Measurements from ENCODE around the gene DLK2. TPM values are rescaled to one million over a fixed set of nuclear protein-coding genes. Genes with fewer than 3 reads are reported as not detected.

Gene DLK2
- total and polyA plus RNA-seq, 2 experiments from 2014 or later: 0.76 to 1.4 TPM

- H3K4me1 ChIP-seq (ENCODE audit: insufficient read depth): no peaks in the 10 kb centered on the region
- H3F3A ChIP-seq (ENCODE audit: insufficient read depth): peaks cover 9% of the 10 kb centered on the region; the same call in 1 of the 2 replicates
- no peak overlapping the region for H3K4me2 ChIP-seq (ENCODE audit: unreplicated experiment)
- no peak overlapping the region for H2AFZ ChIP-seq
- H3K9ac ChIP-seq: no peak overlapping the region
- in situ Hi-C loops (cut with MboI): loop anchor here (10.0 kb wide), 1 partner anchor 47 kb away; no protein-coding TSS in a partner anchor
- H3K9me3 ChIP-seq (ENCODE audit: low read depth): no peaks in the 10 kb centered on the region
- H3K79me2 ChIP-seq (ENCODE audit: insufficient read depth): no peaks in the 10 kb centered on the region
- H4K20me1 ChIP-seq (ENCODE audit: insufficient read depth): no peaks in the 10 kb centered on the region
- WGBS, 2 experiments (ENCODE audit: low coverage in 1 of 2, low lambda C conversion rate in 2 of 2, missing lambda C conversion rate in 2 of 2): 57 to 62% methylated on average over 8 to 9 of the region's 9 CpGs
- no peak overlapping the region for H3K27ac ChIP-seq
- peaks cover 4% of the 10 kb centered on the region; the same call in 1 of the 2 replicates for H3K27me3 ChIP-seq (replicated peaks; ENCODE audit: insufficient read depth)
- TF ChIP-seq EZH2 (IDR thresholded peaks at IDR 0.05; ENCODE audit: insufficient read depth, poor library complexity, severe bottlenecking) (no peak), EZH2phosphoT487 (IDR thresholded peaks at IDR 0.05; ENCODE audit: insufficient read depth, low read depth) (no peak)
- DNase-seq: no peak
- no peaks in the 10 kb centered on the region for H3K36me3 ChIP-seq (ENCODE audit: low read depth)
- no peak overlapping the region for H3K4me3 ChIP-seq
- no peaks in the 10 kb centered on the region for H3K9me2 ChIP-seq (ENCODE audit: insufficient read depth)
These were observed 2.3 kb upstream of the DLK2 start for GRCh38 chr6:43457643-43458042.

- peak overlapping the region; percentile 79 for H2AFZ ChIP-seq
- DNase-seq: peak; percentile 91
- H3F3A ChIP-seq (ENCODE audit: insufficient read depth): peaks cover 9% of the 10 kb centered on the region; the same call in 1 of the 2 replicates
- no peaks in the 10 kb centered on the region for H3K9me3 ChIP-seq (ENCODE audit: low read depth)
- H3K79me2 ChIP-seq (ENCODE audit: insufficient read depth): no peaks in the 10 kb centered on the region
- H4K20me1 ChIP-seq (ENCODE audit: insufficient read depth): no peaks in the 10 kb centered on the region
- H3K9ac ChIP-seq: peak overlapping the region; percentile 6
- in situ Hi-C loops (cut with MboI): loop anchor here (10.0 kb wide), 1 partner anchor 50 kb away; no protein-coding TSS in a partner anchor
- peak overlapping the region; percentile 74 for H3K4me3 ChIP-seq
- H3K4me2 ChIP-seq (ENCODE audit: unreplicated experiment): peak overlapping the region; percentile 84
- no peaks in the 10 kb centered on the region for H3K9me2 ChIP-seq (ENCODE audit: insufficient read depth)
- 1% methylated on average over 52 to 81 of the region's 97 CpGs for WGBS, 2 experiments (ENCODE audit: low coverage in 1 of 2, low lambda C conversion rate in 2 of 2, missing lambda C conversion rate in 2 of 2)
- TF ChIP-seq EZH2 (IDR thresholded peaks at IDR 0.05; ENCODE audit: insufficient read depth, poor library complexity, severe bottlenecking) (no peak), EZH2phosphoT487 (IDR thresholded peaks at IDR 0.05; ENCODE audit: insufficient read depth, low read depth) (no peak)
- no peak overlapping the region for H3K27ac ChIP-seq
- H3K36me3 ChIP-seq (ENCODE audit: low read depth): no peaks in the 10 kb centered on the region
- peaks cover 4% of the 10 kb centered on the region; the same call in 1 of the 2 replicates for H3K27me3 ChIP-seq (replicated peaks; ENCODE audit: insufficient read depth)
- no peaks in the 10 kb centered on the region for H3K4me1 ChIP-seq (ENCODE audit: insufficient read depth)
These were observed 435 bp downstream of the DLK2 start for GRCh38 chr6:43454696-43455530.

GRCh38 chr6:43454290-43454695, 1.1 kb downstream of the DLK2 start:
- Histone ChIP-seq H3K4me2 (ENCODE audit: unreplicated experiment) (peak overlapping the region; percentile 84), H3K36me3 (ENCODE audit: low read depth) (no peaks in the 10 kb centered on the region), H3F3A (ENCODE audit: insufficient read depth) (peaks cover 9% of the 10 kb centered on the region; the same call in 1 of the 2 replicates), H2AFZ (peak overlapping the region; percentile 79; the same call in 1 of the 2 replicates), H3K9me3 (ENCODE audit: low read depth) (no peaks in the 10 kb centered on the region), H3K9me2 (ENCODE audit: insufficient read depth) (no peaks in the 10 kb centered on the region), H4K20me1 (ENCODE audit: insufficient read depth) (no peaks in the 10 kb centered on the region), H3K79me2 (ENCODE audit: insufficient read depth) (no peaks in the 10 kb centered on the region), H3K27ac (no peak overlapping the region), H3K9ac (no peak overlapping the region), H3K4me3 (peak overlapping the region; percentile 74), H3K4me1 (ENCODE audit: insufficient read depth) (no peaks in the 10 kb centered on the region), H3K27me3 (replicated peaks; ENCODE audit: insufficient read depth) (peaks cover 4% of the 10 kb centered on the region; the same call in 1 of the 2 replicates)
- TF ChIP-seq EZH2phosphoT487 (IDR thresholded peaks at IDR 0.05; ENCODE audit: insufficient read depth, low read depth): no peak
- no peak for DNase-seq
- in situ Hi-C loops (cut with MboI): loop anchor here (10.0 kb wide), 1 partner anchor 51 kb away; no protein-coding TSS in a partner anchor
- WGBS, 2 experiments (ENCODE audit: low coverage in 1 of 2, low lambda C conversion rate in 2 of 2, missing lambda C conversion rate in 2 of 2): 9 to 14% methylated on average over 17 of the region's 17 CpGs

GRCh38 chr6:43453831-43454230, 1.5 kb downstream of the DLK2 start:
- Histone ChIP-seq H3K9me3 (ENCODE audit: low read depth) (no peaks in the 10 kb centered on the region), H2AFZ (no peak overlapping the region), H3K9ac (no peak overlapping the region), H3K4me1 (ENCODE audit: insufficient read depth) (no peaks in the 10 kb centered on the region), H3K79me2 (ENCODE audit: insufficient read depth) (no peaks in the 10 kb centered on the region), H3K27ac (no peak overlapping the region), H3K9me2 (ENCODE audit: insufficient read depth) (no peaks in the 10 kb centered on the region), H3K36me3 (ENCODE audit: low read depth) (no peaks in the 10 kb centered on the region), H3K4me3 (no peak overlapping the region), H3K27me3 (replicated peaks; ENCODE audit: insufficient read depth) (peaks cover 4% of the 10 kb centered on the region; the same call in 1 of the 2 replicates), H3F3A (ENCODE audit: insufficient read depth) (peaks cover 9% of the 10 kb centered on the region; the same call in 1 of the 2 replicates), H4K20me1 (ENCODE audit: insufficient read depth) (no peaks in the 10 kb centered on the region), H3K4me2 (ENCODE audit: unreplicated experiment) (no peak overlapping the region)
- no peak for DNase-seq
- TF ChIP-seq EZH2phosphoT487 (IDR thresholded peaks at IDR 0.05; ENCODE audit: insufficient read depth, low read depth): no peak
- TF ChIP-seq EZH2 (IDR thresholded peaks at IDR 0.05; ENCODE audit: insufficient read depth, poor library complexity, severe bottlenecking): no peak
- in situ Hi-C loops (cut with MboI): loop anchor here (10.0 kb wide), 1 partner anchor 51 kb away; no protein-coding TSS in a partner anchor
